ENCODE measurements around the gene SFSWAP. TPM values are rescaled to one million over a fixed set of nuclear protein-coding genes. Genes with fewer than 3 reads are reported as not detected.
"Not testable (repeated sequence)": the region's sequence is repeated elsewhere in the genome, so short reads cannot be mapped to it uniquely, and the experiment has no call there.

Gene SFSWAP
- 18.2 and 20.9 TPM in 2 replicates for total RNA-seq

- H3K27me3 ChIP-seq (ENCODE audit: control insufficient read depth, insufficient read depth, low read length), result no peaks in the 10 kb centered on the region
- no peak for FAIRE-seq
- peak; percentile 42 for DNase-seq (ENCODE audit: low read depth)
- TF ChIP-seq, protein P1, sequence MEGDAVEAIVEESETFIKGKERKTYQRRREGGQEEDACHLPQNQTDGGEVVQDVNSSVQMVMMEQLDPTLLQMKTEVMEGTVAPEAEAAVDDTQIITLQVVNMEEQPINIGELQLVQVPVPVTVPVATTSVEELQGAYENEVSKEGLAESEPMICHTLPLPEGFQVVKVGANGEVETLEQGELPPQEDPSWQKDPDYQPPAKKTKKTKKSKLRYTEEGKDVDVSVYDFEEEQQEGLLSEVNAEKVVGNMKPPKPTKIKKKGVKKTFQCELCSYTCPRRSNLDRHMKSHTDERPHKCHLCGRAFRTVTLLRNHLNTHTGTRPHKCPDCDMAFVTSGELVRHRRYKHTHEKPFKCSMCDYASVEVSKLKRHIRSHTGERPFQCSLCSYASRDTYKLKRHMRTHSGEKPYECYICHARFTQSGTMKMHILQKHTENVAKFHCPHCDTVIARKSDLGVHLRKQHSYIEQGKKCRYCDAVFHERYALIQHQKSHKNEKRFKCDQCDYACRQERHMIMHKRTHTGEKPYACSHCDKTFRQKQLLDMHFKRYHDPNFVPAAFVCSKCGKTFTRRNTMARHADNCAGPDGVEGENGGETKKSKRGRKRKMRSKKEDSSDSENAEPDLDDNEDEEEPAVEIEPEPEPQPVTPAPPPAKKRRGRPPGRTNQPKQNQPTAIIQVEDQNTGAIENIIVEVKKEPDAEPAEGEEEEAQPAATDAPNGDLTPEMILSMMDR (IDR thresholded peaks at IDR 0.05; ENCODE audit: insufficient read depth, low read length, severe bottlenecking), result no peak
- peak within 1 kb of the TSS; percentile 96 for H3K4me3 ChIP-seq (ENCODE audit: low read depth, low read length)
- H3K36me3 ChIP-seq (ENCODE audit: control insufficient read depth, insufficient read depth, low read length), result peaks cover 8% of the 10 kb centered on the region
Measured at GRCh38 chr12:131710464-131711457, at the start of gene SFSWAP. TSS of gene SFSWAP (plus strand) at chr12:131711090. CDS start at chr12:131711230, 140 bp downstream.

DNA sequence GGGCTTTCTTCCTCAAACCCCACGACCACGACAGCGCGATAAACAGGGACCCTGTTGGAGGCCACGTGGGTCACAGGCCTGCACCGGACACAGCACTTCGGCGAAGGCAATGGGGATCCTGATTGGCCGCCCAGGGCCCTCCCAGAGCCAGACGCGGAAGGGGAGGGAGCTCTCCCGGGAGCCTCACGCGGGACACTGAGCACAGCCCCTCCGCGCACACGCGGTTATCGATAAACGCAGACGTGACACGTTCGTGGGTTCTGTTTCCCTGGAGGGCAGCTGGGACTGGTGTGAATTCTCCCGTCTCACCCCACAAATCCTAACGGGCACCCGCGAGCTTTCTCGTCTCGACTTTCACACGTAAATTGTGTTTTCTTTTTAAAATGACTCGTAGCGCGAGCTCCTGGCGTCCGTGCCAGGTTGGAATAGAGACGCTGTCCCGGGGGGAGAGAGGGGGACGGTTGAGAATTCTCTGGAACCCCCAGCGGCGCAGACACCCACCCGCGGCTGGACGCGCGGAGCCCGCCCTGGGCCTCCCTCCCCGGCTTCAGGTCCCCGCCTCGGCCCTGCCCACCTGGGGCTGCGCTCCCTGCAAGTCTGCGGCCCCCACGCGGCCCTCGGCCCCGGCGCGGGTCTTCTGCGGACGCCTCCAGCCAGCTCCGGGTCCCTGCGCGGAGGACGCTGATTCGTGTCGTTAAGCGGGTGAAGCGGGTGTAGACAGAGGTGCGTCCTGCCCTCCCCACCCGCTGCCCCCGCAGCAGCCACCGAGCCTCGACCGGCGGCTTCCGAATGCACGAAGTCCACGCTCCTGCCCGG is 49.5 kb upstream of the SFSWAP start:
- not testable (repeated sequence) for H3K27me3 ChIP-seq (ENCODE audit: control insufficient read depth, insufficient read depth, low read length); FAIRE-seq; H3K36me3 ChIP-seq (ENCODE audit: control insufficient read depth, insufficient read depth, low read length)

DNA sequence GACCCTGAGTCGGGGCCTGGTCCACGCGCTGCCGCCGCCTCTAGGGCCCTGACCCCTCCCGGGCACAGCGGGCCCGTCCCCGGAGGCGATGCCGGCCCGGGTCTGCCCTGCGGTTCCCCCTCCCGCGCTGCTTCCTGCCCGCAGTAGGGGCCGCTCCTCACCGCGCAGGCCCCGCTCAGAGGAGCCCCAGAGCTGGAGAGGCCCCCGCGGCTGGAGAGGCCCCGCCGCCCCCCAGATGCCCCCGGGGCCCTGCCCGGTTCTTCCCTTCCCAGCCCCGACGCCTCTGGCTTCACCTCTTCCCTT is 49.0 kb upstream of the SFSWAP start:
- not testable (repeated sequence) for H3K27me3 ChIP-seq (ENCODE audit: control insufficient read depth, insufficient read depth, low read length); H3K4me3 ChIP-seq (ENCODE audit: low read depth, low read length); H3K36me3 ChIP-seq (ENCODE audit: control insufficient read depth, insufficient read depth, low read length); FAIRE-seq; DNase-seq (ENCODE audit: low read depth)

More for the DNA sequence above, 49.5 kb upstream of the SFSWAP start:
- not testable (repeated sequence) for H3K4me3 ChIP-seq (ENCODE audit: low read depth, low read length); DNase-seq (ENCODE audit: low read depth)

GRCh38 chr12:131662346-131662745 is 48.5 kb upstream of the SFSWAP start:
- DNase-seq (ENCODE audit: low read depth); H3K27me3 ChIP-seq (ENCODE audit: control insufficient read depth, insufficient read depth, low read length); H3K4me3 ChIP-seq (ENCODE audit: low read depth, low read length); H3K36me3 ChIP-seq (ENCODE audit: control insufficient read depth, insufficient read depth, low read length): not testable (repeated sequence)
- FAIRE-seq, result peak; percentile 87

DNA sequence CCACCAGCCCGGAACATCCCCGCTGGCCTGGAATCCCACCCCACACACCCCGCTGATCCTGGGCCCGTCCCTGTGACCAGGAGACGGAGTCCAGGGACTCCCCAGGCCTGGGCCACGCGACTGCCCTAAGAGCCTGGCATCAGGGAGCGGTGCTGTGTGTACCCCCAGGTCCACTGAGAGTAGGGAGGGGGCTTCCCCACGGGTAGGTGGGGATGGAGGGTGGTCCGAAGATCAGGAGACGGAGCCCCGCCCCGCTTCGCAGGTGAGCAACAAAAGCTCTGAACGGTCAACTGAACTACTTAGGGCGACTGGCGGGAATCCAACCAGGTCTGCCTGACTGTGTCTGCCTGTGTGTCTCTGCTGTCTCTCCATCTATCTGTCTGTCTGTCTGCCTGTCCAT is 45.2 kb upstream of the SFSWAP start:
- FAIRE-seq; H3K27me3 ChIP-seq (ENCODE audit: control insufficient read depth, insufficient read depth, low read length): not testable (repeated sequence)

GRCh38 chr12:131666486-131666885 is 44.4 kb upstream of the SFSWAP start:
- H3K27me3 ChIP-seq (ENCODE audit: control insufficient read depth, insufficient read depth, low read length); H3K4me3 ChIP-seq (ENCODE audit: low read depth, low read length); H3K36me3 ChIP-seq (ENCODE audit: control insufficient read depth, insufficient read depth, low read length); DNase-seq (ENCODE audit: low read depth); FAIRE-seq: not testable (repeated sequence)

More for the DNA sequence above, 45.2 kb upstream of the SFSWAP start:
- H3K36me3 ChIP-seq (ENCODE audit: control insufficient read depth, insufficient read depth, low read length); DNase-seq (ENCODE audit: low read depth); H3K4me3 ChIP-seq (ENCODE audit: low read depth, low read length): not testable (repeated sequence)

- H3K27me3 ChIP-seq (ENCODE audit: control insufficient read depth, insufficient read depth, low read length); H3K36me3 ChIP-seq (ENCODE audit: control insufficient read depth, insufficient read depth, low read length); DNase-seq (ENCODE audit: low read depth); H3K4me3 ChIP-seq (ENCODE audit: low read depth, low read length): not testable (repeated sequence)
- peak; percentile 96 for FAIRE-seq
Measured at GRCh38 chr12:131666978-131667601, 43.8 kb upstream of the SFSWAP start.

DNA sequence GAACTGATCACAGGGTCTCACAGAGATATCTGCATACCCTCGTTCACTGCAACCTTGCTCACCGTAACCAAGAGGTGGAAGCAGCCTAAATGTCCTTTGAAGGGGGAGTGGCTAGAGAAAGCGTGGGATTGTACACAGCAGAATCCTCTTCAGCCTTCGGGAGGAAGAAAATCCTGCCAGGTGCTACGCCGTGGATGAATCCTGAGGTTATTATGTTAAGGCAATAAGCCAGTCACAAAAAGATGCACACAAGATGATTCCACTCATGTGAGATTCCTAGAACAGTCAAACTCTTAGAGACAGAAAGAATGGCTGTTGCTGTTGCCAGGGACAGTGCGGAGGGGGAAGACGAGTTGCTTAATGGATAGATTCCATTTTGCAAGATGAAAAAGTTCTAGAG is 39.6 kb upstream of the SFSWAP start:
- Histone ChIP-seq H3K36me3 (ENCODE audit: control insufficient read depth, insufficient read depth, low read length) (no peaks in the 10 kb centered on the region), H3K4me3 (ENCODE audit: low read depth, low read length) (no peak overlapping the region), H3K27me3 (ENCODE audit: control insufficient read depth, insufficient read depth, low read length) (no peaks in the 10 kb centered on the region)
- DNase-seq (ENCODE audit: low read depth), result no peak
- TF ChIP-seq, protein P1 (IDR thresholded peaks at IDR 0.05; ENCODE audit: insufficient read depth, low read length, severe bottlenecking), result no peak
- no peak for FAIRE-seq
